ENCODE data around the gene MRGPRX2. TPM values are rescaled to one million over a fixed set of nuclear protein-coding genes. Genes with fewer than 3 reads are reported as not detected.

Gene MRGPRX2
- polyA plus RNA-seq, 1 of the 3 experiments (the other 2 are of a cell fraction), result not detected

DNA sequence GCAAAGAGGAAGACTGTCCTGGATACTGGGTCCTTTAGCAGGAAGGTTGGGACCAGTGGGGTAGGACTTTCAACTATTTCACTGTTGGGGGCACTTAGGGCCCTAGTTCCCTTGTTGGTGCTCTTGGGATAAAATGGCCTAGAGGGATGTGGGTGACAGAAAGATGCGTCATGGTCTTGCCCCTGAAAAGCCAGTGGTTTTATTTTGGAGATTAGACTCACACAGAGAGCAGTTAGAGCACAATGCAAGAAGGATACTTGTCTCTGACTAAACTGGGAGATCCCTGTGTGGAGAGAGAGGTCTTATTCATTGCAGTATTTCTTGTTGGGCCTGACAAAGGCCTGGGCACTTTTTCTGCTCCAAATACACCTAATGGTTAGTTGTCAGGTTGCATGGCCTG, 22.6 kb upstream of the MRGPRX2 start:
- DNase-seq, result no peak
- H3F3A ChIP-seq (replicated peaks; ENCODE audit: insufficient read depth), result peaks cover 6% of the 10 kb centered on the region
- H4K20me1 ChIP-seq (ENCODE audit: insufficient read depth), result no peaks in the 10 kb centered on the region
- no peak overlapping the region for H3K4me3 ChIP-seq (ENCODE audit: low read depth in 2 of 2, low read length in 1 of 2)
- H3K4me1 ChIP-seq (ENCODE audit: control insufficient read depth in 1 of 2, insufficient read depth in 2 of 2, low read depth in 1 of 2, low read length in 1 of 2), result peaks cover 0 to 11% of the 10 kb centered on the region in 2 experiments; a peak in 3 of 4 replicates
- H3K27me3 ChIP-seq (ENCODE audit: insufficient read depth), result no peaks in the 10 kb centered on the region; the same call in 1 of the 2 replicates
- H3K9me3 ChIP-seq, result no peaks in the 10 kb centered on the region
- H3K9ac ChIP-seq, result no peak overlapping the region
- no peaks in the 10 kb centered on the region for H3K79me2 ChIP-seq (ENCODE audit: insufficient read depth)
- ChIA-PET POLR2A (no interaction called here), CTCF (interaction anchor here (0.6 to 6.2 kb wide), 3 partner anchors 11 to 631 kb away, joined by 3 to 53 read pairs (median 4); no protein-coding TSS in a partner anchor)
- no peak overlapping the region for H2AFZ ChIP-seq (ENCODE audit: low read depth)
- TF ChIP-seq, protein P1, sequence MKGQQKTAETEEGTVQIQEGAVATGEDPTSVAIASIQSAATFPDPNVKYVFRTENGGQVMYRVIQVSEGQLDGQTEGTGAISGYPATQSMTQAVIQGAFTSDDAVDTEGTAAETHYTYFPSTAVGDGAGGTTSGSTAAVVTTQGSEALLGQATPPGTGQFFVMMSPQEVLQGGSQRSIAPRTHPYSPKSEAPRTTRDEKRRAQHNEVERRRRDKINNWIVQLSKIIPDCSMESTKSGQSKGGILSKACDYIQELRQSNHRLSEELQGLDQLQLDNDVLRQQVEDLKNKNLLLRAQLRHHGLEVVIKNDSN (IDR thresholded peaks at IDR 0.05; ENCODE audit: borderline replicate concordance, low read depth), result no peak
- TF ChIP-seq CHD2 (IDR thresholded peaks at IDR 0.05; ENCODE audit: low read length, partially characterized antibody) (no peak), RAD21 (IDR thresholded peaks at IDR 0.05; ENCODE audit: low read length) (no peak), MXI1 (IDR thresholded peaks at IDR 0.05; ENCODE audit: low read depth, low read length) (no peak), YY1 (IDR thresholded peaks at IDR 0.05; ENCODE audit: low read depth) (no peak), RXRA (IDR thresholded peaks at IDR 0.05; ENCODE audit: borderline replicate concordance, low read depth) (no peak), NFIC (IDR thresholded peaks at IDR 0.05; ENCODE audit: borderline replicate concordance) (no peak), SMC3 (IDR thresholded peaks at IDR 0.05; ENCODE audit: low read depth, low read length) (no peak), EP300 (IDR thresholded peaks at IDR 0.05; ENCODE audit: borderline replicate concordance in 1 of 2, low read depth in 1 of 2, low read length in 1 of 2) (no peak), TCF12 (IDR thresholded peaks at IDR 0.05) (no peak), FOXM1 (IDR thresholded peaks at IDR 0.05; ENCODE audit: low read depth) (no peak), RCOR1 (IDR thresholded peaks at IDR 0.05; ENCODE audit: low read length) (no peak), RFX5 (IDR thresholded peaks at IDR 0.05; ENCODE audit: low read length) (no peak), TAF1 (IDR thresholded peaks at IDR 0.05; ENCODE audit: borderline replicate concordance, low read depth, low read length) (no peak), NRF1 (IDR thresholded peaks at IDR 0.05; ENCODE audit: low read depth, low read length) (no peak)
- TF ChIP-seq, protein P2, sequence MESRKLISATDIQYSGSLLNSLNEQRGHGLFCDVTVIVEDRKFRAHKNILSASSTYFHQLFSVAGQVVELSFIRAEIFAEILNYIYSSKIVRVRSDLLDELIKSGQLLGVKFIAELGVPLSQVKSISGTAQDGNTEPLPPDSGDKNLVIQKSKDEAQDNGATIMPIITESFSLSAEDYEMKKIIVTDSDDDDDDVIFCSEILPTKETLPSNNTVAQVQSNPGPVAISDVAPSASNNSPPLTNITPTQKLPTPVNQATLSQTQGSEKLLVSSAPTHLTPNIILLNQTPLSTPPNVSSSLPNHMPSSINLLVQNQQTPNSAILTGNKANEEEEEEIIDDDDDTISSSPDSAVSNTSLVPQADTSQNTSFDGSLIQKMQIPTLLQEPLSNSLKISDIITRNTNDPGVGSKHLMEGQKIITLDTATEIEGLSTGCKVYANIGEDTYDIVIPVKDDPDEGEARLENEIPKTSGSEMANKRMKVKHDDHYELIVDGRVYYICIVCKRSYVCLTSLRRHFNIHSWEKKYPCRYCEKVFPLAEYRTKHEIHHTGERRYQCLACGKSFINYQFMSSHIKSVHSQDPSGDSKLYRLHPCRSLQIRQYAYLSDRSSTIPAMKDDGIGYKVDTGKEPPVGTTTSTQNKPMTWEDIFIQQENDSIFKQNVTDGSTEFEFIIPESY (IDR thresholded peaks at IDR 0.05; ENCODE audit: borderline replicate concordance, low read depth), result no peak
- TF ChIP-seq, protein P3, sequence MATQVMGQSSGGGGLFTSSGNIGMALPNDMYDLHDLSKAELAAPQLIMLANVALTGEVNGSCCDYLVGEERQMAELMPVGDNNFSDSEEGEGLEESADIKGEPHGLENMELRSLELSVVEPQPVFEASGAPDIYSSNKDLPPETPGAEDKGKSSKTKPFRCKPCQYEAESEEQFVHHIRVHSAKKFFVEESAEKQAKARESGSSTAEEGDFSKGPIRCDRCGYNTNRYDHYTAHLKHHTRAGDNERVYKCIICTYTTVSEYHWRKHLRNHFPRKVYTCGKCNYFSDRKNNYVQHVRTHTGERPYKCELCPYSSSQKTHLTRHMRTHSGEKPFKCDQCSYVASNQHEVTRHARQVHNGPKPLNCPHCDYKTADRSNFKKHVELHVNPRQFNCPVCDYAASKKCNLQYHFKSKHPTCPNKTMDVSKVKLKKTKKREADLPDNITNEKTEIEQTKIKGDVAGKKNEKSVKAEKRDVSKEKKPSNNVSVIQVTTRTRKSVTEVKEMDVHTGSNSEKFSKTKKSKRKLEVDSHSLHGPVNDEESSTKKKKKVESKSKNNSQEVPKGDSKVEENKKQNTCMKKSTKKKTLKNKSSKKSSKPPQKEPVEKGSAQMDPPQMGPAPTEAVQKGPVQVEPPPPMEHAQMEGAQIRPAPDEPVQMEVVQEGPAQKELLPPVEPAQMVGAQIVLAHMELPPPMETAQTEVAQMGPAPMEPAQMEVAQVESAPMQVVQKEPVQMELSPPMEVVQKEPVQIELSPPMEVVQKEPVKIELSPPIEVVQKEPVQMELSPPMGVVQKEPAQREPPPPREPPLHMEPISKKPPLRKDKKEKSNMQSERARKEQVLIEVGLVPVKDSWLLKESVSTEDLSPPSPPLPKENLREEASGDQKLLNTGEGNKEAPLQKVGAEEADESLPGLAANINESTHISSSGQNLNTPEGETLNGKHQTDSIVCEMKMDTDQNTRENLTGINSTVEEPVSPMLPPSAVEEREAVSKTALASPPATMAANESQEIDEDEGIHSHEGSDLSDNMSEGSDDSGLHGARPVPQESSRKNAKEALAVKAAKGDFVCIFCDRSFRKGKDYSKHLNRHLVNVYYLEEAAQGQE (IDR thresholded peaks at IDR 0.05; ENCODE audit: low read depth, low read length), result no peak
- TF ChIP-seq, protein P4, sequence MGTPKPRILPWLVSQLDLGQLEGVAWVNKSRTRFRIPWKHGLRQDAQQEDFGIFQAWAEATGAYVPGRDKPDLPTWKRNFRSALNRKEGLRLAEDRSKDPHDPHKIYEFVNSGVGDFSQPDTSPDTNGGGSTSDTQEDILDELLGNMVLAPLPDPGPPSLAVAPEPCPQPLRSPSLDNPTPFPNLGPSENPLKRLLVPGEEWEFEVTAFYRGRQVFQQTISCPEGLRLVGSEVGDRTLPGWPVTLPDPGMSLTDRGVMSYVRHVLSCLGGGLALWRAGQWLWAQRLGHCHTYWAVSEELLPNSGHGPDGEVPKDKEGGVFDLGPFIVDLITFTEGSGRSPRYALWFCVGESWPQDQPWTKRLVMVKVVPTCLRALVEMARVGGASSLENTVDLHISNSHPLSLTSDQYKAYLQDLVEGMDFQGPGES (IDR thresholded peaks at IDR 0.05; ENCODE audit: low read depth, low read length), result no peak
- TF ChIP-seq, protein P5, sequence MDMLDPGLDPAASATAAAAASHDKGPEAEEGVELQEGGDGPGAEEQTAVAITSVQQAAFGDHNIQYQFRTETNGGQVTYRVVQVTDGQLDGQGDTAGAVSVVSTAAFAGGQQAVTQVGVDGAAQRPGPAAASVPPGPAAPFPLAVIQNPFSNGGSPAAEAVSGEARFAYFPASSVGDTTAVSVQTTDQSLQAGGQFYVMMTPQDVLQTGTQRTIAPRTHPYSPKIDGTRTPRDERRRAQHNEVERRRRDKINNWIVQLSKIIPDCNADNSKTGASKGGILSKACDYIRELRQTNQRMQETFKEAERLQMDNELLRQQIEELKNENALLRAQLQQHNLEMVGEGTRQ (IDR thresholded peaks at IDR 0.05; ENCODE audit: borderline replicate concordance, low read depth, low read length), result no peak
- H3K27ac ChIP-seq (ENCODE audit: low read depth in 2 of 2, low read length in 1 of 2), result no peak overlapping the region
- no peak overlapping the region for H3K4me2 ChIP-seq
- no peaks in the 10 kb centered on the region for H3K36me3 ChIP-seq (replicated peaks in 1 of 2; ENCODE audit: control insufficient read depth in 1 of 2, insufficient read depth in 2 of 2, low read length in 1 of 2)
- no peaks in the 10 kb centered on the region for H3K9me2 ChIP-seq
- WGBS (ENCODE audit: low lambda C conversion rate), result 30% methylated on average over 1 of the region's 1 CpG

Data from SK-N-SH (cell line).